ENCODE results near the gene AUP1. TPM values are rescaled to one million over a fixed set of nuclear protein-coding genes. Genes with fewer than 3 reads are reported as not detected.

AUP1 gene
- total and polyA plus RNA-seq, 2 of the 8 experiments (the other 6 are each of a cell fraction or from before 2014, with no cell fraction given) = 83.4 to 121 TPM

- TF ChIP-seq, protein P1, sequence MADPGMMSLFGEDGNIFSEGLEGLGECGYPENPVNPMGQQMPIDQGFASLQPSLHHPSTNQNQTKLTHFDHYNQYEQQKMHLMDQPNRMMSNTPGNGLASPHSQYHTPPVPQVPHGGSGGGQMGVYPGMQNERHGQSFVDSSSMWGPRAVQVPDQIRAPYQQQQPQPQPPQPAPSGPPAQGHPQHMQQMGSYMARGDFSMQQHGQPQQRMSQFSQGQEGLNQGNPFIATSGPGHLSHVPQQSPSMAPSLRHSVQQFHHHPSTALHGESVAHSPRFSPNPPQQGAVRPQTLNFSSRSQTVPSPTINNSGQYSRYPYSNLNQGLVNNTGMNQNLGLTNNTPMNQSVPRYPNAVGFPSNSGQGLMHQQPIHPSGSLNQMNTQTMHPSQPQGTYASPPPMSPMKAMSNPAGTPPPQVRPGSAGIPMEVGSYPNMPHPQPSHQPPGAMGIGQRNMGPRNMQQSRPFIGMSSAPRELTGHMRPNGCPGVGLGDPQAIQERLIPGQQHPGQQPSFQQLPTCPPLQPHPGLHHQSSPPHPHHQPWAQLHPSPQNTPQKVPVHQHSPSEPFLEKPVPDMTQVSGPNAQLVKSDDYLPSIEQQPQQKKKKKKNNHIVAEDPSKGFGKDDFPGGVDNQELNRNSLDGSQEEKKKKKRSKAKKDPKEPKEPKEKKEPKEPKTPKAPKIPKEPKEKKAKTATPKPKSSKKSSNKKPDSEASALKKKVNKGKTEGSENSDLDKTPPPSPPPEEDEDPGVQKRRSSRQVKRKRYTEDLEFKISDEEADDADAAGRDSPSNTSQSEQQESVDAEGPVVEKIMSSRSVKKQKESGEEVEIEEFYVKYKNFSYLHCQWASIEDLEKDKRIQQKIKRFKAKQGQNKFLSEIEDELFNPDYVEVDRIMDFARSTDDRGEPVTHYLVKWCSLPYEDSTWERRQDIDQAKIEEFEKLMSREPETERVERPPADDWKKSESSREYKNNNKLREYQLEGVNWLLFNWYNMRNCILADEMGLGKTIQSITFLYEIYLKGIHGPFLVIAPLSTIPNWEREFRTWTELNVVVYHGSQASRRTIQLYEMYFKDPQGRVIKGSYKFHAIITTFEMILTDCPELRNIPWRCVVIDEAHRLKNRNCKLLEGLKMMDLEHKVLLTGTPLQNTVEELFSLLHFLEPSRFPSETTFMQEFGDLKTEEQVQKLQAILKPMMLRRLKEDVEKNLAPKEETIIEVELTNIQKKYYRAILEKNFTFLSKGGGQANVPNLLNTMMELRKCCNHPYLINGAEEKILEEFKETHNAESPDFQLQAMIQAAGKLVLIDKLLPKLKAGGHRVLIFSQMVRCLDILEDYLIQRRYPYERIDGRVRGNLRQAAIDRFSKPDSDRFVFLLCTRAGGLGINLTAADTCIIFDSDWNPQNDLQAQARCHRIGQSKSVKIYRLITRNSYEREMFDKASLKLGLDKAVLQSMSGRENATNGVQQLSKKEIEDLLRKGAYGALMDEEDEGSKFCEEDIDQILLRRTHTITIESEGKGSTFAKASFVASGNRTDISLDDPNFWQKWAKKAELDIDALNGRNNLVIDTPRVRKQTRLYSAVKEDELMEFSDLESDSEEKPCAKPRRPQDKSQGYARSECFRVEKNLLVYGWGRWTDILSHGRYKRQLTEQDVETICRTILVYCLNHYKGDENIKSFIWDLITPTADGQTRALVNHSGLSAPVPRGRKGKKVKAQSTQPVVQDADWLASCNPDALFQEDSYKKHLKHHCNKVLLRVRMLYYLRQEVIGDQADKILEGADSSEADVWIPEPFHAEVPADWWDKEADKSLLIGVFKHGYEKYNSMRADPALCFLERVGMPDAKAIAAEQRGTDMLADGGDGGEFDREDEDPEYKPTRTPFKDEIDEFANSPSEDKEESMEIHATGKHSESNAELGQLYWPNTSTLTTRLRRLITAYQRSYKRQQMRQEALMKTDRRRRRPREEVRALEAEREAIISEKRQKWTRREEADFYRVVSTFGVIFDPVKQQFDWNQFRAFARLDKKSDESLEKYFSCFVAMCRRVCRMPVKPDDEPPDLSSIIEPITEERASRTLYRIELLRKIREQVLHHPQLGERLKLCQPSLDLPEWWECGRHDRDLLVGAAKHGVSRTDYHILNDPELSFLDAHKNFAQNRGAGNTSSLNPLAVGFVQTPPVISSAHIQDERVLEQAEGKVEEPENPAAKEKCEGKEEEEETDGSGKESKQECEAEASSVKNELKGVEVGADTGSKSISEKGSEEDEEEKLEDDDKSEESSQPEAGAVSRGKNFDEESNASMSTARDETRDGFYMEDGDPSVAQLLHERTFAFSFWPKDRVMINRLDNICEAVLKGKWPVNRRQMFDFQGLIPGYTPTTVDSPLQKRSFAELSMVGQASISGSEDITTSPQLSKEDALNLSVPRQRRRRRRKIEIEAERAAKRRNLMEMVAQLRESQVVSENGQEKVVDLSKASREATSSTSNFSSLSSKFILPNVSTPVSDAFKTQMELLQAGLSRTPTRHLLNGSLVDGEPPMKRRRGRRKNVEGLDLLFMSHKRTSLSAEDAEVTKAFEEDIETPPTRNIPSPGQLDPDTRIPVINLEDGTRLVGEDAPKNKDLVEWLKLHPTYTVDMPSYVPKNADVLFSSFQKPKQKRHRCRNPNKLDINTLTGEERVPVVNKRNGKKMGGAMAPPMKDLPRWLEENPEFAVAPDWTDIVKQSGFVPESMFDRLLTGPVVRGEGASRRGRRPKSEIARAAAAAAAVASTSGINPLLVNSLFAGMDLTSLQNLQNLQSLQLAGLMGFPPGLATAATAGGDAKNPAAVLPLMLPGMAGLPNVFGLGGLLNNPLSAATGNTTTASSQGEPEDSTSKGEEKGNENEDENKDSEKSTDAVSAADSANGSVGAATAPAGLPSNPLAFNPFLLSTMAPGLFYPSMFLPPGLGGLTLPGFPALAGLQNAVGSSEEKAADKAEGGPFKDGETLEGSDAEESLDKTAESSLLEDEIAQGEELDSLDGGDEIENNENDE (IDR thresholded peaks at IDR 0.05; ENCODE audit: insufficient replicate concordance, low read length) = no peak
- no peak for TF ChIP-seq SIX5 (IDR thresholded peaks at IDR 0.05; ENCODE audit: low read depth, low read length)
- no peak for TF ChIP-seq GTF2F1 (IDR thresholded peaks at IDR 0.05; ENCODE audit: borderline replicate concordance, low read depth, low read length)
- TF ChIP-seq, protein P2, sequence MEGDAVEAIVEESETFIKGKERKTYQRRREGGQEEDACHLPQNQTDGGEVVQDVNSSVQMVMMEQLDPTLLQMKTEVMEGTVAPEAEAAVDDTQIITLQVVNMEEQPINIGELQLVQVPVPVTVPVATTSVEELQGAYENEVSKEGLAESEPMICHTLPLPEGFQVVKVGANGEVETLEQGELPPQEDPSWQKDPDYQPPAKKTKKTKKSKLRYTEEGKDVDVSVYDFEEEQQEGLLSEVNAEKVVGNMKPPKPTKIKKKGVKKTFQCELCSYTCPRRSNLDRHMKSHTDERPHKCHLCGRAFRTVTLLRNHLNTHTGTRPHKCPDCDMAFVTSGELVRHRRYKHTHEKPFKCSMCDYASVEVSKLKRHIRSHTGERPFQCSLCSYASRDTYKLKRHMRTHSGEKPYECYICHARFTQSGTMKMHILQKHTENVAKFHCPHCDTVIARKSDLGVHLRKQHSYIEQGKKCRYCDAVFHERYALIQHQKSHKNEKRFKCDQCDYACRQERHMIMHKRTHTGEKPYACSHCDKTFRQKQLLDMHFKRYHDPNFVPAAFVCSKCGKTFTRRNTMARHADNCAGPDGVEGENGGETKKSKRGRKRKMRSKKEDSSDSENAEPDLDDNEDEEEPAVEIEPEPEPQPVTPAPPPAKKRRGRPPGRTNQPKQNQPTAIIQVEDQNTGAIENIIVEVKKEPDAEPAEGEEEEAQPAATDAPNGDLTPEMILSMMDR (IDR thresholded peaks at IDR 0.05; ENCODE audit: control extremely low read depth in 1 of 3, insufficient read depth in 1 of 3, low read depth in 1 of 3, low read length in 3 of 3) = no peak
- TF ChIP-seq RAD21 (IDR thresholded peaks at IDR 0.05 in 1 of 2, conservative IDR thresholded peaks at IDR 0.05 in 1 of 2; ENCODE audit: low read depth in 2 of 2, low read length in 2 of 2) = no peak
- TF ChIP-seq CHD2 (IDR thresholded peaks at IDR 0.05; ENCODE audit: low read length) = no peak
- no peak for TF ChIP-seq FOSL1 (IDR thresholded peaks at IDR 0.05; ENCODE audit: insufficient read depth, low read depth, low read length)
- no peak for TF ChIP-seq POU5F1 (IDR thresholded peaks at IDR 0.05; ENCODE audit: low read depth, low read length)
Measured at GRCh38 chr2:74556831-74557370, 27.4 kb upstream of the AUP1 start (continued).
